ENCODE results near the gene GRAMD4. TPM values are rescaled to one million over a fixed set of nuclear protein-coding genes. Genes with fewer than 3 reads are reported as not detected.

Gene GRAMD4
- total RNA-seq, 2 donors from 2014 or later, result 15.9 to 18.6 TPM

DNA sequence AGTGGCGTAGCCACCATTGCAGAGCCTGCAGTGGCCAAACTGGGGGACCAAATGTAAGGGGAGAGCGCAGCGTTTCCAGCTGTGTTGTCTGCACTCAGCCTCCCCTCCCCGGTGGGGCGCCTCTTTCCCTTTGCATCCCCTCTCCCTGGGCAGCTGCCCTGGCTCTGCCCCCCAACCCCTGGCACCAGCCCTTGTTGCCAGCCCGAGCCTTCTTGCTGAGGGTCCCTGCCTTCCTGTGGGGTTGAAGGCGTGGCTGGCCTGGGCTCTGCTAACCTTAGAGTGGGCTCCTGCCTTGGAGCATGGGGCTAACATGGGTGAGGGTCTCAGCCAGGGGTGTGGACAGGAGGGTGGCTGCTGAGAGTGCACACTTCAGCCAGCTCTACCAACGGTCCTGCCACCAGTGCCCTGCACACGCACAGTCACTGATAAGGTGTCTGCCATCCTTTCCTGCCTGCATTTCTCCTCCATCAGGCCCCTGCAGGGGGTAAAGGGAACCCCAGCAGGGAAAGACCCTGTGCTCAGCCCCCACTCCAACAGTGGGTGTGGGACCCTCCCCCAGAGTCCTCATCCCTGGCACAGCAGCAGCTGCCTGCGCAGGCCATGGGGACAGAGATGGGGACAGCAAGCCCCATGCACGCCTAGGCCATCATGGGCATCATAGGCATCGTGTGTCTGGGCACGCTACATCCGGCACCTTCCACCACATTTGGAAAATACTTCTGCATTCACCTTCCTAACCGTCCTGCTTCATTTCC is 74.4 kb downstream of the GRAMD4 start:
- no peak for DNase-seq (ENCODE audit: low spot score)
- intact Hi-C loops (cut with DNase I), result no loop called here

DNA sequence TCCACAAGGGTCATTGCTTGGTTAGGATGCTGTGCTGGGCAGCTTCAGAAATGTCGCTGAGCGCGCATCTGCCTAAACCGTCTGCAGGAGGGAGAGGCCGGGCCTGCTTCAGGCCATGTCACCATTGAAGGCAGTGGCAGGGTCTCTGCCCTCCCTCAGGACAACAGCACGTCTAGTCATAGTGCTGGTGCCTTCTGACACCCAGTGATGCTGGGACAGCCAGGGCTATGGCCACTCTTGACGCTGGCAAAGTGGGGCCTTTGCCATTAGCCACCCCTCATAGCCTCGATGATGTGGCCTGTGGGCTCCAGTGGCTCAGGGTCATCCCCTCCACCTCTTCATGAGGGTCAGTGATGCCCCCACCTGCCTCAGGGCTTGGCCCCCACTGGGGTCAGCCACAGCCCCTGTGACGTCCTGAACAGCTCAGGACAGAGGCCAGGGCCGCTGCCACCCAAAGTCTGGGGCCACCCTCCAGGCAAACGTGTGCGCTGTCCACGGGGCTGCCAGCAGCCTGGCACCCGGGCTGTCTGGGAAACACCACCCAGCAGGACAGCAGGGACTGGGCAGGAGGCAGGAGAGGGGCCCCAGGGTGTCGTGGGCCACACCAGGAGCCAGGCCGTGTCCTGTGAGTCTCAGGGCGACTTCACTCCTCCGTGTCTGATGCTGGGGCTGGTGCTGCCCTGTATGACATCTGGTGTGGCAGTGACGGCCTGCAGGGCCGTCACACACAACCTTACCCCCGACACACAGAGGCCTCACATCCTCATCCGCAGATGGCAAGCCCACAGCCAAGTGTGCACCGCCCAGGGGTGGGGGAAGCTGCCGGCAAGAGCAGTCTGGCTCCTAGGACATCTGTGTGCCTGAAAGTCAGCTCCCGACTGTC is 75.4 kb downstream of the GRAMD4 start:
- DNase-seq (ENCODE audit: low spot score), result no peak
- intact Hi-C loops (cut with DNase I), result no loop called here

DNA sequence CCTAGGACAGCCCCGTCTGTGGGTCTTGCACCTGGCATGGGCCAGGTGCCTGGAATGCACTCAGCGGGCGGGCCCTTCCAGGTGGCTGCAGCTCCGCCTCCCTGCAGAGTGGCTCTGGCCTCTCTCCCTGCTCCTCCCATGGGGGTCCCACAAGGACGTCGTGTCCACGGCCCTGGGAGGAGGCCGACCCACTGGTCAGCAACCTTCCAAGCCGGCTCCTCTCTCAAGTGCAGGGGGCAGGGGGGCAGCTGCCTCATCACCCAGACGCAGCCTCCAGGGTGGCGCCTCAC is 76.0 kb downstream of the GRAMD4 start:
- intact Hi-C loops (cut with DNase I), result no loop called here
- DNase-seq (ENCODE audit: low spot score), result no peak

DNA sequence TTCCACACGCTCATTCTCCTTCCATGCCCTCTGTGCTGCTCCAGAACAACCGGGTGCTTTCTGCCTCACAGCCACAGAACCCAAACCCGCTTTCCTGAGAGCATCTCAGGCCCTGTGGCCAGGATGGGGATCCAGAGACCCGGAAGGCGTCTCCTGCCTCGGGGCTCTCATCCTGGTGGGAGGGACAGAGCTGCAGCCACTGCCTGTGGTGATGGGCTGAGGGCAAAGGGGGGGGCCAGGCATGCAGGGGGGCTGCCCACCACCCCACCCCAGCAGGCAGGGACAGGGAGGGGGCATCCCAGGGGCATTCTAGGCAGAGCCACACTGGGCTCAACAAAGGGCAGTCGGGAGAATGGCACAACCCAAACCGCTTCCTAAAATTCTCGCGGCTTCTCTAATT is 76.4 kb downstream of the GRAMD4 start:
- intact Hi-C loops (cut with DNase I), result no loop called here
- DNase-seq (ENCODE audit: low spot score), result no peak

DNA sequence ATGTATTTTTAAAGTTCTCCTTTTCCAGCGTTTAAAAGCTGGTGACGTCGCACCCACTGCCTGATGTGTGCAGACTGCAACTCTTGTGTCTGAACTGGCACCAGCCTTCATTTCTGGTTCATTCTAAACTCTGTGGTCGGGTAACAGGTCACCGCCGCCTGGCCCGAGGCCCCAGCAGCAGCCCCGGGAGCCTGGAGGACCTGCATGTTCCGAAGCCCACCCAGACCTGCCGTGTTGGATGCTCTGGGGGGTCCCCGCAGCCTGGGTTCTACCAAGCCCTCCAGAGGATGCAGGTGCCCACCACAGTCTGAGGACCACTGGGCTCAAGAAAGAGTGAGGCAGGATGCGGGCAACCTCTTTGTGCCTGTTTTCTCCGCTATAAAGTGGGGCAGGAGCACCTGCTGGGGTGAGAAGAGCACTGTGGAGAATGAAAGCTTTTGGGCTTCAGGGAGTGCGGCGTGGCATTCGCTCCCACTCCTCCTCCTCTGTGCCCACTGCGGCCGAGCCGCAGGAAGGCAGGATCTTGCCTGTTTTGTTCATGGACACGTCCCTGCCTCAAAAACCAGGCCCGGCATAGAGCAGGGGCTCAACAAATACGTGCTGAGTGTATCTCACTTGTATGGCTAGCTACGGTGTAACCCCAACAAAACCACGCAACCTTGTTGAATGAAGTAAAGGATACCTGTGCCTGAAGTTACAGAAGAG is 77.8 kb downstream of the GRAMD4 start:
- DNase-seq (ENCODE audit: low spot score), result no peak

DNA sequence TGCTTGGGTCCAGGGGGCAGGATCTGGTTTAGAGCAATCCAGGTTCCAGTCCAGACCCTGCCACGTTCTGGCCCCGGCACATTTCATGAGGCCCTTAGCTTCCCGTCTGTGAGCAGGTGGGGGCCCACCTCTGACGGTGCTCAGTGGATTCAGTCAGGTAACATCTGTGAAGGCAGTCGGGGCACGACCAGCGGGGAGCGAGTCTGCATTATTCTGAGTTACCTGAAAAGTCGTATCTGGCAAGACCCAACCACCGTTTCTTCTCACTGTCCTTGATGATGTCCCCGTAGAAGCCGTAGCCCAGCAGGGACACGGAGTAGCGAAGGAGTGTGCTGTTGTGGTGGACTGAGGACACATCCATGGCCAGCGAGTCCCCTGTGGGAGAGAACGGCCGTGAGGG is 78.9 kb downstream of the GRAMD4 start:
- no peak for DNase-seq (ENCODE audit: low spot score)
- intact Hi-C loops (cut with DNase I), result no loop called here

More for the DNA sequence above, 77.8 kb downstream of the GRAMD4 start:
- intact Hi-C loops (cut with DNase I), result no loop called here

DNA sequence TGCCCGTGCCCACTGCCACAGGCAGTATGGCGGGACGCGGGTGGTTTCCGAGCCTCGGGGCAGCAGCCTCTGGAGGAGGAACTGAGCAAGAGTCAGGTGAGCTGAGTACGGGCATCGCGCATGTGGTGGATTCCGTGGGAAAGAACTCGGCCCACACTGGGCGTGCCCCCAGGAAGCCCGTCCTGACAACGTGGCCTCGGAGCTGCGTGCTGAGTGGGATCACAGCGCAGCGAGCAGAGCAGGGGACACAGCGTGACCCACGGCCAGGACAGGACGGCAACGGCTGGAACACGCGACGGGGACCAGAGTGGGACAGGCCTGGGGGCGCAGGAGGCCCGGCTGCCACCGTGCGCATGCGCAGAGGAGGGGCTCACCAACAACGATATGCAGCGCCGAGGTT is 81.1 kb downstream of the GRAMD4 start:
- intact Hi-C loops (cut with DNase I), result no loop called here
- no peak for DNase-seq (ENCODE audit: low spot score)

DNA sequence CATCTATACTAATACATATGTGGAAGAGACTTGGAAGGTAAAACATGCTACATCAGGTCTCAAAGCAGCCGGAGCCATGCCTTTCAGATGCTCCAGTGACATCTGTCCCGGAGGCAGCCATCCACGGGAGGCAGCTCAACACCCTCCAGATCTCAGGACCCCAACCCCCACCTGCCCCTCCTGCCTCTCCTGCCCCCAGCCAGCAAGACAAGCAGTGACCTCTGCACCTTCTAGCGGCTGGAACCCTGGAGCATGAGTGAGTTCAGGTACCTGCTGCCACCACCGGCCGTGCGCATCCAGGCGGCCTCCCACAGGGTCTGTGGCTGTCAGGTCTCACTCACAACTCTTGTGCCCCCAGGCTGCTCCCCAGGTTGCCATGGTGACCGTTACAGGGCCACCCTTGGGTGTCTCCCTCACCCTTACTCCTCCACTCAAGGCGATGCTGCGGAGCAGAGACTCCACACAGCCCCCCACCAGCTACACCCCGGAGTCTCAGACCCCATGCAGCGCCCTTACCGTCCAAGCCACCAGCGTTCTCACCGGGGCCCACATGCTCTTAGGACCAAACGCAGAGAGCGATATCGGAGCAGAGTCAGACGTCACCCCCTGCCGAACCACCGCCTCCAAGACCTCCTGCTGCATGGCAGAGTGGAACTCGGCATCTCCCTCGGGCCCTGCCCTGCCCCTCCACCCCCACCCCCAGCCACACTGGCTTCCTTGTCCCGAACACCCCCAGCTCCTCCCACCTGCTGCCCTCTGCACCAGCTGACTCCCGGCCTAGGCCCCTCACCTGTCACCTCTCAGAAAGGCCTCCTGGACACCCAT is 83.2 kb downstream of the GRAMD4 start:
- intact Hi-C loops (cut with DNase I), result no loop called here
- no peak for DNase-seq (ENCODE audit: low spot score)

DNA sequence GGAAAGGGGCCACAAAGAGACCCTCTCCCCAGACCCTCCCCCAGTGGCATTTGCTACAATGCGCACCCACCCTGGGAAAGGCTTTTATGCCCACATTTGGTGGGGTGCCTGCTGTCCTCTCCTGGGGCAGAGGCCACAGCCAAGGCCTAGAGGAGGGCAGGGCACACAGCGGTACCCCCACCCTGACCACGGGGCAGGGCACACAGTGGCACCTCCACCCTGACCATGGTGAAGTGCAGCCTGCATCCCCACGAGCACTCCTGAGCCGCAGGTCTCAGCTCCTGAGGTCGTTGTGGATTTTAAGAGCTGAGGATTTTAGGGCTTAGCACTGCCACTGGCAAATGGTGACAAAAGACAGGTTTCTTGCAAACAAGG is 83.8 kb downstream of the GRAMD4 start:
- DNase-seq (ENCODE audit: low spot score), result no peak
- intact Hi-C loops (cut with DNase I), result no loop called here

DNA sequence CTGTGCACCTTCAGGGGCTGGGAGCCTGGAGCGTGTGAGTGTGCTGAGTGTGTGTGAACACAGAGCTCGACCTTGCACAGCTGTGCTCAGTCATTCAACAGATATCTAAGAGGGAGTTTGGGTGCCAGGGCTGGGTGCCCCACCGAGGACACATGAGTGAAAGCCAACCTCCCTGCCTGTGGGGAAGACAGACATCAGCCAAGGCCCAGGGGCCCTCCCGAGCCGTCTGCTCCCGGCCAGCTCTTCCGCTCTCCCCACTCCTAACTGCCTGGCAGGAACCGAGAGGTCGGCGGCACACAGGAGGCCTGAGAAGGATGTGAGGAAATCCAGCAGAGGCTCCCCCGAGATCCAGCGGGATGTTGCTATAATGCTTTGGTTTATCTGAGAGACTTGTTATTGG is 85.9 kb downstream of the GRAMD4 start:
- DNase-seq (ENCODE audit: low spot score), result no peak
- intact Hi-C loops (cut with DNase I), result no loop called here

DNA sequence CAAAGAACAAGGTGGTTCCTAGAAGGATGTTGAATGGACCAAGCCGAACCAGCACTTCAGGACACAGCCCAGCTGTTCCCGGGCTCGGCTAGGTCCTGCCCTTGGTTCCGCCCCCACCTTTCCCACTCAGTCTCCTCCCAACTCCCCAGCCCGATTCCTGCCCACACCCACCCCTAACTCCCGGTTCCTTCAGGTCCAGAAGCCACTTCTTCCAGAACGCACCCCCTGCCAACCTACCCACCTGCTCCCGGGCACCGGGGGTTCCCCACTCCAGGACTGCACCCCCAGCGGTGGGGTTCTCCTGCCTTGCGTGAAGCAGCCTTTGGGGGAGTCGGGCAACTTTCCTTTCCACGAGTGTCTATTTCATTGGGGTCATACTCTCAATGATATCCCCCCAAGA is 87.1 kb downstream of the GRAMD4 start:
- DNase-seq (ENCODE audit: low spot score), result no peak
- intact Hi-C loops (cut with DNase I), result no loop called here

DNA sequence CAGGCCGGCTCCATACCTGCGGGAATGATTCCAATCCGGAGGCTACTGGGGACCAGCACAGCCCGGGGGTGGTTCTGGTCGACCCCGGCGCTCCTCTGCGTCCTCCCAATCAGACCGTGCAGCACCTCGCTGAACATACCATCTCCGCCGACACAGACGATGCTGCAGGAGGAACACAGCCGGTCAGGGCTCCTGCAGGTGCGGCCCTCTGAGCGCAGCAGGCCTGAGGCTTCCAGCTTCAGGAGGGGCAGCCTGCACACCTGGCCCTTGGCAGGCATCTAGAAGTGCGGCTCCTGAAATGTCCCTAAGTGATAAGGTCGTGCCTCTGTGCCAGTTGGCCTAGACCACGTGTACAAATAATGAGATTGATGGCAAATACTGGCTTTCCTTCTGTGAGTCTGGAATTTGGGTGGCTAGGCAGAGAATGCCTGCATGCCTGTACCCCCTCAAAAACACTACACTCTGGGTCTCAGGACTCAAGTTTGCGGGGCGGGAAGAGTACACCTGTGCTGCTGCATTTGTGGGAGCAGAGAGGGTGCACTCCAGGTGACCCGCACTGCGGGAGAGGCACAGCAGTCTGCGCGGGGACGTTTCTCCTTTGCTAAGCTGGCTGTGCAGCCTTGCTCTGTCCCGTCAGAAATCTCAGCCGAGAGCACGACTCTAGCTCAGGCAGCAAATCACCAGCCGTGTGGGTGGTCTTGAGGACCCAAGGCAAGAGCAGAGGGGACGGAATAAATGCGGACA is 87.8 kb downstream of the GRAMD4 start:
- DNase-seq (ENCODE audit: low spot score), result no peak
- intact Hi-C loops (cut with DNase I), result no loop called here

DNA sequence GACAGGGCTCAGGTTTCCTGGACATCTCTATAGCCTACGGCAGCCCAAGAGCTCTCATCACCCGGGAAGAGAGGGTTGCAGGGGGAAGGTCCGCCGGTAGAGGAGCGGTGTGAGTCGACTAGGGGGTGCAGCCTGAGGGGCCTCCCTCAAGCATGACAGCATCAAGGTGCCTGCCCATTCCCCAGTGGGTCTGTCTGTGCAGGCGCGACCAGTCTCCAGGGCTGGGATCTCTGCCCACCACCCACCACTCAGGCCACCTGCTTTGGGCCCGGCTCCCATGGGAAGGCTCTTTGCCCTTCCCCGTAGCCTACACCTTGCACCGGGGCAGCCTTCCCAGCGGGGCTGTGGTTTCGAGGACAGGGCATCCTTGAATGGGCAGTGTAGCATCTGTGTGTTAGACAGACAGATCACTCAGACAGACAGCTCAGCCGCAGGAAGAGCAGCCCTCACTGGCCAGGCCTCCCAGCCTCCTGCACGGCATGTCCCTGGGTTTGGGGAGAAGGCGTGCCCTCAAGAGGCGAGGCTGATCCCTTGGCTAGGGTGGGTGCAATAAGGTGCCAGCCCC is 88.7 kb downstream of the GRAMD4 start:
- intact Hi-C loops (cut with DNase I), result no loop called here
- no peak for DNase-seq (ENCODE audit: low spot score)

DNA sequence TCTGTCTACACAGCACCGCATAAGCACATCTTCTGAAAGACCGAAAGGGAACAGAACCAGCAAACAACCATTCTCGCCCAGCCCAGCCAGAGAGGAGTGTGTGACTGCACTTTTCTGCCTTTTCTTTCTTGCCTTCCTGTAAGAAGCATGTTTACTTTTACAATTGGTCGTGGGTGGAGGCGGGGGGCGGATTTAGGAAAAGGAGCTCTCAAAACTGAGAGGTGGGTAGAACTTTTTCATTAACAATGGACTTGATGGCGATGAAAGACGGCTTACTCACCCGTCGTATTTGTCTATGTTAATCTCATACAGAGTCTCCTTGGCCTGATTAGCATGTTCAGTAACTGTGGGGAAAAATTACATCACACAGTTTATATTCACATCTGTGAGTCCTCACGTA is 90.6 kb downstream of the GRAMD4 start:
- intact Hi-C loops (cut with DNase I), result no loop called here
- DNase-seq (ENCODE audit: low spot score), result no peak

DNA sequence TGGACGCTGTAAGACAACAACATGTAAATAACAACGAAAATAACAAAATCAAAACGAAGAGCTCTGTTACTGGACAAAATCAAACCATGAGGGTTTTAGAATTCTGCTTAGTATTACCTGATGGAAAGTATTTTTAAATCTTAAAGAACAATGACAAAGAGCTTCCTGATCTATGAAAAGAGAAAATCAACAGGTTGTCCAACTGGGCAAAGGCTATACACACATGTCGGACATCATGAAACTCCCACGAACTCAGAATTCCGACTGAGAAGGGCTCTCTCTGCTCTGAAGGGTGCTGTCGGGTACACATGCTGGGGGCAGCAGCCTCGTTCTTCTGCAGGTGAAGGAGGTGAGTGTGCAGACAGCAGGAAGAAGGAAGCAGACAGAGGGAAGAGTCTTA is 92.1 kb downstream of the GRAMD4 start:
- intact Hi-C loops (cut with DNase I), result no loop called here
- DNase-seq (ENCODE audit: low spot score), result no peak

DNA sequence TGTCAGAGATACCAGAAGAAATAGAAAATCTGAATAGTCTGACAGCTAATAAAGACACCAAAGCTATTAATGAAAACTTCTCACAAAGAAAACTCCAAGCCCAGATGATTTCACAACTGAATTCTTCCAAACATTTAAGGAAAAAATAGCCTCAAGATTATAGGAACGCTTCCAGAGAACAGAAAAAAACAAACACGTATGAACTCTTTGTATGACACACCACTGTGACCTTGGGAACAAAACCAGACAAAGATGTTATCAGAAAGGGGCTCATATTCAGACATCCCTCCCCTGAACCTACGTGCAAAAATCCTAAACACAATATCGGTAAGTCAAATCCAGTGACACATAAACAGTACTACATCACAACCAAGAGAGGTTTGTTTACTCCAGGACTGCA is 94.4 kb downstream of the GRAMD4 start:
- intact Hi-C loops (cut with DNase I), result no loop called here
- DNase-seq (ENCODE audit: low spot score), result no peak

DNA sequence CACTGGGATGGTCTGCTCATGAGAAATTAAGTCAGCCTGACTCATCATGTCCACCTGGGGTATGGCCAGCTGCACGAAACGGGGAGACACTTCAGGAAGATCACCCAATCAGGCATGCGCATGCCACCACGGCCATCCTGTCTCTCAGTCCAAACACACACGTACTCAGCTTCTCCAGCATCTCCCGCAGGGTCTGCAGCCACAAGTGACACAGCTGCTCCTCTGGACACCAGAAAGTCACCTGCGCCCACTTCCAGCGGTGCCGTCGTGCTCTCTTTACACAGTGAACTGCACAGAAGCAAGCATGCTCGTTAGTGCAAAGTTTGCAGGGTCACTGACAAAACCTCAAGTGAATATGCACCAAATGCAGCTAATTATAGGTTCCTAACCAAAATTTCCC is 99.7 kb downstream of the GRAMD4 start:
- no peak for DNase-seq (ENCODE audit: low spot score)

DNA sequence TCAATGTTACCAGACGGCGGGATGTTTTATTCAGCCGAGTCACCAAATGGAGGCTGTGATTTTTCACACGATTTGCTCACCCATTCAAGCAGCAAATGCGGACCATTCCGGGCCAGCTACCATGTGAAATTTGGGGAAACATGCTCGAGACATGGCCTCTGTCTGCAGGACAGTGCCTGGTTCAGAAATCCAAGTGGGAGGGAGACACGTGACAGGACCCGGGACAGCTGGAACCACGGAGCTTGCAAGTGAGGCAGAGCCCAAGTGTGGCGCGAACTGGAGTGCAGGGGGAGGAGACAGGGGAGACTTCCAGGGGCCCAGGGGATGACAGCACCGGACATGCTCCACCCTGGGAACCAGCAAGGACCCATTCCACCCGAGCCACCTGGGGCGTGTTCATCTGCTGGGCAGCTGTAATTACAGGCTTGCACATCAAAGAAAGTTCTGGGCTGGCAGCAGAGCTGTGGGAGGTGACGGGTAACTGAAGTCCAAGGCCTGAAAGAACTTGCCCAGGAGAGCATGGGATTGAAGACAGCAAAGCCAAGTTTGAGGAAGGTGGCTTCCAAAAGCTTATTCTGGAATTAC is 101.4 kb downstream of the GRAMD4 start:
- no peak for DNase-seq (ENCODE audit: low spot score)
- intact Hi-C loops (cut with DNase I), result no loop called here

More for the DNA sequence above, 99.7 kb downstream of the GRAMD4 start:
- intact Hi-C loops (cut with DNase I), result no loop called here

Measured in posterior vena cava (tissue), 2 donors.